Stimulated activated CD8-positive, alpha-beta memory T cell treated with anti-CD3 and anti-CD28 coated beads, Interleukin-12 subunit alpha, Interleukin-12 subunit beta, amount 100 ng/mL, for 4 hours (primary cell): ENCODE results near the gene DYTN.
"Not testable (repeated sequence)": the region's sequence is repeated elsewhere in the genome, so short reads cannot be mapped to it uniquely, and the experiment has no call there.

Source experiments
- DNase-seq: peaks from one replicate; pipeline ENCODE4 v3.0.0-alpha.2; 2020; ENCODE audit warnings: low read depth

The DYTN gene, protein sequence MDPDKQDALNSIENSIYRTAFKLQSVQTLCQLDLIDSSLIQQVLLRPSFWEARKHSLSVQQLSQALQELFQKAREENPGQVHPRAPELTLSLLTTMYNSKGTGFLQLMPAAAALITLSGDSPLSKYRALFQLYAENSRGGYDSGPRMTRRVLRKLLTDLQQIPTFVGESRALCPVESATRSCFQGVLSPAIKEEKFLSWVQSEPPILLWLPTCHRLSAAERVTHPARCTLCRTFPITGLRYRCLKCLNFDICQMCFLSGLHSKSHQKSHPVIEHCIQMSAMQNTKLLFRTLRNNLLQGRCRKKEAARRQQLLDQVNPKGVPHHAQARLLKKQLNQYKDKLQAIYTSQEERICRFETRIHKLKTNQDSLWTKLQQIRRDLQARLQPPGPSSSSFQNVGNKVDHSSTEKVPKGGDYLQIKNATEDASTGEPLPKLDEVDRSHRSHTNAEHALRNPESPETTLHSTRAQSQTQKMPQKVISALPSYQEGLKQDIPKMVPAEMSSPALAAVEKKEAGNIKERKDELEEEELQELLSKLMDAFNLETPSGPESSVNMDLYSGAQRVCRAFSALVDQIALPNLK

DNA sequence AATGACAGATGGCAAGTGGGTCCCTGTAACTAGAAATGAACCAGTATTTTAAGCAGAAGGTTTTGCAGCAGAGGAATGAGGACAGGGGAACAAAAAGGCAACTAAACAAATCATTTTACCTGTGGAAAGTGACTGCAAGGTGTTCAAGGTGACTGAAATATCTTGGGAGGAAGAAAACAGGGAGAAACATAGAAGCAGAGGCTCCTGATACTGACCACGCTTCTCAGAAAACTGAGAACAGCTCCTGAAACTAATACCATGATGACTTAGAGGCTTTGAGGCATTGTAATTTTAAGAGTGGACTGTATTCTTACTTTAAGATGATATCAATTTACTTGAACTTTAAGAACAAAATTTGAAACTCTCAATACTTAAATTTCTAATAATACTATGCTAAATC is at the start of gene DYTN:
TSS of gene DYTN (minus strand) at position 101 of the 400 bp plus-strand sequence. CDS start 117 bp downstream, outside the sequence.
- DNase-seq: no peak

DNA sequence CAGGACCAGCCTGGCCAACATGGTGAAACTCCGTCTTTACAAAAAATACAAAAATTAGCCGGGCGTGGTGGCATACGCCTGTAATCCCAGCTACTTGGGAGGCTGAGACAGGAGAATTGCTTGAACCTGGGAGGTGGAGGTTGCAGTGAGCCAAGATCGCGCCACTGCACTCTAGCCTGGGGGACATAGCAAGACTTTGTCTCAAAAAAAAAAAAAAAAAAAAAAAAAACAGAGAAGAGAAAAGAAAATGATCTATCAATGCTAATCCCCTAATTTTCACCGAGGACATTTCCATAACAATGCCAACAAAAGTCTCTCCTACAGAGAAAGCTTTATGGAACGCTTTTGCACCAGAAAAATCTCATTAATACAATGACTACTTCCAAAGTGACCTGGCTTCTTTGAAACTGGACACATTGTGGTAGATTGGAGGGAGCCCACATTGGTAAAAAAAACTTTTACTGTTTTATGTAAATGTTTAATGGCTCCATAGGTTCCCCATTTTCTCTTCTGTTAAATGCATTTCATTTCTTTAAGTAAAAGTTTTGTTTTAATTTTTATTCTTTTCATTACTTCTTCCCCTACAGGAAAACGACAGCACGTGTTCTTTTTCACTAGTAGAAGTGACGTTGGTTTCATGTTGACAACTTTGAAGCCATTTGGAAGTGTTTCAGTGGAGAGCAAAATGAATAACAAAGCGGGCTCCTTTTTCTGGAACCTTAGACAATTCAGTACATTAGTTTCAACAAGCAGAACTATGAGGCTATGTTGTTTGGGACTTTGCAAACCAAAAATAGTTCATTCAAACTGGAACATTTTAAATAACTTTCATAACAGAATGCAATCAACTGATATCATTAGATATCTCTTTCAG is 48.1 kb upstream of the DYTN start:
- no peak for DNase-seq

DNA sequence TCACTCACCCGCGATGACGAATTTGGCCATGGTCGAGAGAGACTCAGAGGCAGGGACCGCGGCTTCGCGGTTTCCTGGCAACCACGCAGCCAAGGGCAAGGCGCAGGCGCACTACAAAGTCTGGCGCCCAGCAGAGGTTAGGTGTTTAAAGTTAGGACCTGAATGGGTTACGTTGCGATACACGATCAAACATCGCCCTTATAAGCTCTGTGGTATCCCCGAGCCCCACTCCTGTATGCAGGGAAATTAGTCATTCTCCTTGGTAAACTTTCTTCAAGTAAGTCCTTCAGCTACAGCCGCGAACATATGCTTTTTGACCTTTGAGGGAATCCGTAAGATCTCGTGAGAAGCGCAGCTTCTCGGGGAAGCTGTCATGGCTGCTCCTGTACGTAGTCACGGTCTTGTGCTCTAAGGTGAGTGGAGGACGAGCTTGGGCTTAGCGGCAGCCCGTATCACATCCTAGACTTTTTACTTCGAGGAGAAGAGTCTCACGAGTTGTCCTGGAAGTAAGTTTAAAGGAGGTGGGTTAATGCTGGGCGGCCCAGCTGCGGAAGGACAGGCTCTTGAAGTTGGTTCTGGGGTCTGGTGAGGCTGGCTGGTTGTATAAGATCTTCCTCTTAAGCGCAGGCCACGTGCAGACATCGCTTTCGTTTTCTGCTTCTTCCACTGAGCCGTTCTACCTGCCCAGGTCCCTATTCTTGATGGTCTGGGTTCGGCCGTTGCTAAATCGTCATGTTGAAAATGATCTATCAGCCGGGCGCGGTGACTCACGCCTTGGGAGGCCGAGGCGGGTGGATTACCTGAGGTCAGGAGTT is 47.3 kb upstream of the DYTN start, which contains the start of the genes FASTKD2 and MDH1B:
TSS of gene FASTKD2 (plus strand) at position 365 of the 815 bp plus-strand sequence. CDS start 1,088 bp downstream, outside the sequence.
TSS of gene MDH1B (minus strand) at position 87 of the 815 bp plus-strand sequence. CDS start at position 30, 57 bp downstream.
- DNase-seq: peak; percentile 77

DNA sequence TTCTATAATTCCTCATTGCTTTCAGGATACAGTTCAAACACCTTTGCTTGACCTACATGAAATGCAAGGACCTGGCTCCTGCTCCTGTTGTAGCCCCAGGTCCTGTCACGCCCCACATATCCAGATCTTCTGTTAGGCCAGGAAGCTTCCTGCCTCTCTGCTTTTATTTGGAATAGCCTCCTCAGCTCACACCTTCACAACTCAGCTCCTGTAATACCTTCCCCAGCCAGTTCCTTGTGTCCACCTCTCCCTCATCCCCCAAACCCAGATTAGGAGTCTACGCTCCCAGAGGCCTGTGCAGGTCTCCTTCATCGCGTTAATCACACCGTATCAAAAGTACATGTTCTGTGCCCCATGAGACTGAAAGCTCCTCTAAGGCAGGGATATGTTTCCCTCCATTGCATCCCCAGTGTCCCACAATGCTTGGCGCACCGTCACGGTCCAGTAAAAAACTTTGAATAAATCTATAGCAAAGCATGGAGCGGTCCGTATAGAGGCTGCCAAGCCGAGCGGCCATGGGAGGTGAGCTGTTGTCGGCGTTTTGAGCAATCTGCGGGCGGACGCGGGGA is 46.6 kb upstream of the DYTN start:
- no peak for DNase-seq

DNA sequence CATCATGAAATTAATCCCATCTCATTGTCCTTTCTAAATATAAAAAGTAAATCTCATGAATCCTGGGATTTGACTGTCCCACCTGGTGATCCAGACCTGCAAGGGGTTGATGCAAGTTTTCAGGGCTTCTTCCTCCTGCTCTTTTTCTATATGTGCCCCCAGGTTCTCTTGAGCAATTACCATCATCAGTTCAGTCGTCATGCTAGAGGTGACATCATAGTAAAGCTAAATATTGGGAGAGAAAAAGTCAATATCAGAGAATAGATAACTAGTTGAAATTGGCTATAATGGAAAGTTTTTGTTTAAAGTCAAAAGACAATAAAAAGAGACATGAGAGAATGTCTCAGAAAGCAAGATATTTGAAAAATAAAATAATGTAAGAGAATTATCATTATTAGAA is 38.6 kb upstream of the DYTN start:
- DNase-seq: no peak

DNA sequence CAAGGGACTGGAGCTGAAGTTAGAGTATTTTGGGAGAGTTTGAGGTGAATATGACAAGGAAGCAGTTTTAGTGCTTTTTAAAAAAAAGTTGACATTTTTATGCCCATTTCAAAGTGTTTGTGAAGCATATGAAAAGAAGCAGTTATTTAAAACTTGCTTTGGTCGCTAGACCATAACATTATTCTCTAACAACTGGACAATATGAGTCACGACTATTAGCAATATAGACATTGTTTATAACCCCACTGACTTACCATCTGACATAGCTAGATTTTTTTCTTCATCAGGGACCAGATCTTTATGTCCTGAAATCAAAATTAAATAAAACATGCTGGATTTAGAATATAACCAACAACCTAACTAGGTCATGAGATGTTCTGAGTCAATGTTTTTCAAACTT is 22.6 kb upstream of the DYTN start:
- DNase-seq: no peak

DNA sequence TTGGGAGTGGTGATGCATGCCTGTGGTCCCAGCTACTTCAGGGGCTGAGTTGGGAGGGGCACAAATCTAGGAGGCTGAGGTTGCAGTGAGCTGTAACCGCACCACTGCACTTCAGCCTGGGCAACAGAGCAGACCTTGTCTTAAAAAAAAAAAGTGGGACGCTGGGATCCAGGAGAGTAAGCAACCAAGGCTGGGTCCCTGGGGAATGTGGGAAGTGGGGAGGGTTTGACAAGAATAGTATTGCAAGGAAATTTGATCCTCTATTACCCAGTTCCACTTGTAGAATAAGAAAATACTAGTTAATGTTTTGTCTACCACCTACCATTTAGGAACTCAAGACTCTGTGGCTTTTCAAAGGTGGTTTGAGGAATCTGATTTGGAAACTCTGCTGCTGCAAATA is 21.1 kb upstream of the DYTN start:
- no peak for DNase-seq

DNA sequence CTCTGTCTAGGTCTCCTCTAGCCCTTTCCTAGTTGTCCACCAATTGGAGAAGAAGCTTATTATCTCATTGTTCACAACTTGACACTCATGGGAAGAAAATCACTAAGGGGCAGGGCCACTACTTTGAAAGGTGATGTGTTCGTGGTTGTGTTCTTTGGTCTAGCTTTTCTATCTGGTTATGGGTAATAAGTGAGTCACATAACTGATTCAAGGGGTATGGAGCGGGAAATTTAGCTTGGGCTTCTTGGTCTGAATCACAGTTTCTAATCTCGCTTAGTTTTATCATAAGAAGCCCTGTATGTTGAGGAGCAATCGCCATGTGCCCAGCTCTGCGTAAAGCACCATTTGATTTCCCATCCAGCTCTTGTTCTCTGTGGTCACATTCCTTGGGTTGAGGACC is 18.7 kb upstream of the DYTN start:
- no peak for DNase-seq

DNA sequence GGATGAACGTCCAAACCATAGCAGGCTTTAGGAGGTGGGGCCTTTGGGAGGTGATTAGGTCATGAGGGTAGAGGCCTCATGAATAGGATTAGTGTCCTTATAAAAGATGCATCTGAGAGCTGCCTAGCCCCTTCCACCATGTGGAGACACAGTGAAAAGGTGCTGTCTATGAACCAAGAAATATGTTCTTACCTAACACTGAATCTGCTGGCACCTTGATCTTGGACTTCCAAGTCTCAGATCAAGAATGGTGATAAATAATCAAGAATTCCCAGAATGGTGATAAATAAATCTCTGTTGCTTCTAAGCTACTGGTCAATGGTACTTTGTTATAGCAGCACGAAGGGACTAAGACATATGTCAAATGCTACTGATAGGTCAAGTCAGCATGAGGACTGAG is 15.1 kb upstream of the DYTN start:
- DNase-seq: no peak

DNA sequence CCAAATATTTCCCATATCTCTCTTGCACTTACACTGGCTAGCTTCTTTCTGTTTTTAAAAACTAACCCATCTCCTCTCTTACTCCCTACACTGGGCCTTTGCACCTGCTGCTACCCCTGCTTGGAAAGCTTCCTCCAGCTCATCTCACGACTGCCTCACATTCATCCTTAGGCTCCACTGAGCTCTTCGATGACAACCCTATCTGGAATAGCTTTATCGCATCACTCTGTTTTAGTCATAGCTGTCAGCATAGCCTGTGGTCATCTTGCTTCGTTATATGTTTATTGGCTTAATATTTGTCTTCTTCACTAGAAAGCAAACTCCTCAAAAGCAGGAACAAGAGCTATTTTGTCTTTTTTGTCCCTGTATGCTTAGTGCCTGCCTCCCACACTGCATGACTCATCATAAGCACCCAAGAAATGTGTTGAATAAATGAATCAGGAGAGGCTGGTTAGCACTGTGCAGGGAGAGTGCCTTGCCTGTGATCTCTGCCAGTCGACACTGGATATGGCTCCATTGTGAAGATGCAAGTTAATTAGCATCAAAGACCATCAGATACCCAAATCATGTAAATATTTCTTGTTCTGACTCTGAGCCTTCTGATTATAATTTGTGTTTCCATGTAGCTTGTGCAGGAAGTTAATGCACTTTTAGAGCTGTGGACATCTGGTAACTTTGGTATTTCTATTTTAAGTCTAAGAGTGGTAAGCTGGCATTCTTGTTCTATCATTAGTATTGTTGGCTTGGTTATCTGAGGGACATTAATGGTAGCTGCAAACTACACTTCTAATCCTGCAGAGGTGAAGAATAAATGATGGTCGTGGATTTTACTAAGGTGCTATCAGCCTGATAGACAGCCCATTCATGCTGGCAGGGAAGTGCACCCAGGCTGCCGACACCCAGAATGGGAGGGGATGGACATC is 10.3 kb upstream of the DYTN start:
- no peak for DNase-seq

DNA sequence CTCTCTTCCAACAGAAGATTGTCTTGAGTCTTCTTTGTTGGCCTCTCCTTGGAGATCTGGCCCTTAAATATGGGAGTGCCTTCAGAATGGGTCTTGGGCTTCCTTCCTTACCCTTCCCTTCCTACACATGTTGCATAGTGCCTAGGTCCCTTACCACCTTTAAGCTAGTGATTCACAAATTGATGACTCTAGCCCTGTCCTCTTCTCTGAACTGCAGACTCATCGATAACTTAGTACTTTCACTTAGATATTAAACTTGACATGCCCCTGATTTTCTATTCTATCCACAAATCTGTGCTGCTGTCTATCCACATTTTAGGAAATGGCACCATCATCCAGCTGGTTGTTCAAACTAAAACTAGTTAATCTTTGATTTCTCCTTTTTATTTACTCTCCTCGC is 9.1 kb upstream of the DYTN start:
- no peak for DNase-seq

DNA sequence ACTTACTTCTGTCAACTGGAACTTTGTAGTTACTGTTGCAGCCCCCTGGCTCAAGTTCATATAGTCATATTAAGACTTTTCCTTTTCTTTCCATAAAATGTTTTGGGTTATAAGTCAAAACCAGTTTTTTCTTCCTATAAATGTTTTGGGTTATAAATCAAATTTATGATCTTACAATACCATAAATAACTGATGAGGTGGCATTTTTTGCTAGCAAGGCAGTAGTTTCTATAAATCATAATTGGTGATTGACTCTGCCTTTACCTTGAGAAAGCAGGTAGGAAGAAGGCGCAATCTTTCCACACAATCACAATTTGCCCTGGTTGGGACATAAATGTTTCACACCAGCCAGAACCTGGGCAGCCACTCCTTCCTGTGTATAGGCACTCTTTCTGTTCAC is 5.1 kb upstream of the DYTN start:
- DNase-seq: no peak

DNA sequence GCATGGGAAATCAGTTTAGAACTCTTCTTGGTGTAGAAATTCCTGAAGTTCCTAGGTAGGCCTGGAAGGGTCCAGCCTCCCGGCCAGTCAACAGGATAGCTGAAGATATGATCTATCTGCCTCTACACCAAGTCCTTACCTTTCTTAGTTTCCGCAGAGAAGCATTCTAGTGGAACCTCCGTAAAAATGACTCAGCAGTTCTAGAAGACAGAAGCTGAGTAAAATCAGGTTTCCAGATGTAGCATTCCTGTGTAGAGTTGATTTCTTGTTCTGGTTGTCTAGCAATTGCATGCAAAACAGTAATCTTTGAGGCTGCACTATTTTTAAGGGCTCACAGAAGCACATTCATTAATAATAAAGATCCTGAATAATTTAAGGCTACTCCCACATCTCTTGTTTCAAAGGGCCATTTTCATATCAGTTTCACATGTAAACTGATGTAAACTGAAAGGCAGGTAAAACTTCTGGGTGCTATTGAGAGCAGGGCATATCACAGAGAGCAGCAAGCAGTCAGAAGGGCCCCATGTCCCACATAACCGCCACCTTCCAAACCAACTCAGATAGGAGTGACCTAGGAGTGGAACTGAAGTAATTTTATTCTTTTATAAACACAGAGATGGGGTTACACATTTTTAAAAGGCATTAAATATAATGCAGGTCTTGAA is 3.2 kb upstream of the DYTN start:
- no peak for DNase-seq

DNA sequence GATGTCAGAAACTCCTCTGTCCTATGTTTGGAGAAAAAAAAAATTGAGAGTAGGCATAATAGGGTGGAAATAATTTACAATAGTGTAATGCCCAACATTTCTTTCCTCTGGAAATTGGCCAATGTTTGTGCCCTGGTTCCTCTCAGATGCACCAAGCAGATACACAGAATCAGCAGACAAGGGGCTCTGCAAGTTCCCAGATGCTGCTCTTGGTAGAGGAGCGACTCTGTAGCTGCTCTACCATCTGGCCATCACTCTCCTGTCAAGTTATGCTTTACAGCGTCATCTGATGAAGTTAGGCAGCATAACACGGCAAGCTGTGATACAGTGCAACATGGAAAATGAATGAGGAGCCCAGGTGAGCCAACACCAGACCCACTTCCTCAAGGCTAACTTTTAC is 1.6 kb downstream of the DYTN start:
- no peak for DNase-seq

DNA sequence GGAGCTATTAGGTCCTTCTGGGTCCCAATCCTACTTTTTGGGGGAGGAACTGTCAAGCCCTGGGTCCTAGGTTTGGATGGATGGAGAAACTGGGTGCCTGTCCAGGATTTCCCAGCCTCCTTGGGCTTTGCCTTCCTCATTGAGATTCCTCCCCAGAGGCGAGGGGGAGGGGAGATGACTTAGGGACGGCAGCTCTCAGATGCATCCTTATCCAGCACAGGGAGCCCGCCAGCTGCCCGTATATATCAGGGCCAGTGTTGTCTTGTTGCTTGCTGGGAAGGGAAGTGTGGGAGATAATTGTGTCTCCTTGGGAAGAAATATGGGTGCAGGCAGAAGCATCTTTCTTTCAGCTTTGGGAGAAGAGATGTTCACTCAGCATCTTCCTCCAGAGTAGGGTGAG is 3.0 kb downstream of the DYTN start:
- DNase-seq: not testable (repeated sequence)

DNA sequence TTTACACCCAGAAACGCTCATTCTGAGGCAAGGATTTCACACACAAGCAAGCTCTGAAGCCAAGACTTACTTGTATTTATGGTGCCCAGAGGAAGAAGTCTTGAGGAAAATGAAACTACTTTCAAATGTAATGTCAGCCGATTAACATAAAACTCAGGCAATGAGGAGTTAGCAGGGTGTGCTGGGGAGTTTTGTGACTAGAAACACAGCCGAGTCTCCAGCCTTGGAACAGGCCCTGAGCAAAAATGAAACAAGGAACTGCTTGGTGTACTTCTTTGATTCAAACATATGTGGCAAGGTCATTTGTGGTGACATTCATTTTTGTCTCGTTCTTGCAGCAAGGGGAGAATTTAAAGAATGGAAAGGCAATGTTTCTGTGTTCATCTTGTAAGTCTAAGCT is 4.5 kb downstream of the DYTN start:
- no peak for DNase-seq

DNA sequence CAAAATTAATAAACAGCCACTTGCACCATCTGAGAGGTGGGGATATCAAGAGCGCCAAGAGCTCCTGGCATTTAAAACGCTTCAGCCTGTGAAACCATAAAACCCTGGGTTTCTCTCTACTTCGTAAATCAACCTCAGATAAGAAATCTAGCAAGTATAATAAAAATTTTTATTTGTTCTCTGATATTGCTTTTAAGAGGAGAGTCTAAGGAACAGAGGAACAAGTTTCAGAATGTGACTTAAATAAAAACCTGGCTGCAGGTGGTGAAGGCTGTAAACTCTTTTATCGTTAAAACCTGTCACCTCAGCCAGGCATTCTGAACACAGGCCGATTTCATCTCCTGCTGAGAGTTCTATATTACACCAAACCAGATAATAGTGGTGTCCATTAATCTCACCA is 9.9 kb downstream of the DYTN start:
- no peak for DNase-seq

DNA sequence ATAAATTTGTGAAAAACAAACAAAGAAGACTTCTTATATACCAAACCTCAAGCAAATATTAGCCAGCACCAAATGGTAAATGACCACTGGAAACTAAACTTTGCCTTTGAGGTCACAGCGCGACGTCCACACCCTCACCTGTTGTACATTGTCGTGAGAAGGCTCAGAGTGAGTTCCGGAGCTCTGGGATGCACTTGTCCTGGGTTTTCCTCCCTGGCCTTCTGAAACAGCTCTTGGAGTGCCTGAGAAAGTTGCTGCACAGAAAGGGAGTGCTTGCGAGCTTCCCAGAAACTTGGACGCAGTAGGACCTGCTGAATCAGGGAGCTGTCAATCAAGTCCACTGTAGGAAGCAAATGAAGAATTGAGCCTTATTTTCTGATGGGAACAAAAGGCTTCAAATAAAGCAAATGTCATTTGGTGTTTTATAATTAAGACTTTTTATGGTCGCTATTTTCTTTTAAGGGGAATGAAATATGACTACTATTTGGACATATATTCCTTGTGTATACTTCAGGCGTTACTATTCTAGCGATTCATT is 11.0 kb downstream of the DYTN start:
- DNase-seq: no peak

DNA sequence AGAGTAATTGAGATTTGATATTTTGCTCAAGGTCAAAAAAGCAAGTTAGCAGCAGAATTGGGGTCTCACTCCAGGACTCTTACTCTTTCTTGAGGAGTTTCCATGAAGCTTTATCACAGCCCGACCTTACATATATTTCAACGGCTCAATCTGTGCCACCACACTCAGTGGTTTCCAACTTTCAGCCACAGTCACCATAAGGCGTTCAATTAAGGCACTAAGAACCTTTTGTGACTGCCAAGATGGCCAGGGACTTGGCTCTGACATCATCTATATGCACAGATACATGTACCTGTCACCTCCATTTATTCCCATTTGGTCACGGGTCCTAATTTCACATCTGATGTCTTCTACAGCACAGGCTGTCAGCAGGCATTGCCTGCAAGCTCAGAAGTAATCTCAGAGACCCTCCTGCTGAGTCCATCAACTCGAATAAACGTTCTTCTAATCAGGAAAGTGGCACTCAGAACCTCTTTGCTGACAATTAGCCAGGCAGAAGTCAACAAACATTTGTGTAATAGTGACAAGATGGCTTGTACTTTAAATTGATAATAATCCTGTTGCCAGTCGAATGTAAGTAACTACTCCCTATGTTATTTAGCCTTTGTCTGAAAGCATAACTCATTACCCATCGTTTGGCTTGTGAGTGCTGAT is 16.1 kb downstream of the DYTN start:
- no peak for DNase-seq
